ENCODE results near the gene TUFT1. TPM values are rescaled to one million over a fixed set of nuclear protein-coding genes. Genes with fewer than 3 reads are reported as not detected.

The TUFT1 gene
- total and polyA plus RNA-seq, 4 donors: 5.8 to 9.7 (median 6.4) TPM

DNA sequence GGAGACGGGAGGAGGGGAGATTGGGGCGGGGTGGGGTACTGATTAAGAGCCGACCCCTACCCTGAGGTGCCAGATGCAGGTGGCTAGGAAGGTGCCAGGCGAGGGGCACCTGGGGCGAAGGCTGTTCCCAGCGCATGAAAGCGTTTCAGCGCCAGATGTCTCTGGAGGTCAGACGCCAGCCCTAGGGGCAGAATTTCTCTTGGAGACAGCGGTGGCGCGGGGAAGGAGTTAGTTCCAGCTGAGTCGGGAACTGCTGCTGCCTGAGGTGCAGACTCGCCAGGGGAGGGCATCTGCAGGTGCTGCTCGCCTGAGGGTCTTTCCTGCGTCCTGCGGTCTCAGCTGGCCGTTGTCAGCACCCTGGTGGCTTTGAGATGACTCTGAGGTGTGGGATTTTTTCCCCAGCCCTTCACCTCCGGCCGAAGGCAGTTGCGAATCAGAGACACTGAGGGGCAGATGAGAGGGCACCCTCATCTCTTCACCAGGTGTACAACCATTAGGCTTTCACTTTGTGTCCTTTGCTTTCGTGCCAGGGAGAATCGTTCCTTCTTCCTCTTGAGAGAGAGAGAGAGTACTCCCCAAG is 28.4 kb upstream of the TUFT1 start:
- WGBS (ENCODE audit: insufficient coverage): 1% methylated on average over 16 of the region's 23 CpGs
- H3K27me3 ChIP-seq (ENCODE audit: control insufficient read depth, insufficient read depth, low read length): peaks cover 8% of the 10 kb centered on the region
- H3K9me3 ChIP-seq (ENCODE audit: control insufficient read depth, insufficient read depth, low read length): no peaks in the 10 kb centered on the region
- H3K27ac ChIP-seq (ENCODE audit: low read depth, low read length): peak overlapping the region; percentile 36
- H3K4me3 ChIP-seq (ENCODE audit: low read depth, low read length): peak overlapping the region; percentile 62
- H3K36me3 ChIP-seq (ENCODE audit: control insufficient read depth, insufficient read depth, low read length): no peaks in the 10 kb centered on the region
- peak in 3 of 6 donors; percentile 9 to 73 (median 44) for DNase-seq (ENCODE audit: low read depth in 4 of 6, low spot score in 6 of 6)
- H3K4me1 ChIP-seq (ENCODE audit: control insufficient read depth, insufficient read depth, low read length): peaks cover 22% of the 10 kb centered on the region

DNA sequence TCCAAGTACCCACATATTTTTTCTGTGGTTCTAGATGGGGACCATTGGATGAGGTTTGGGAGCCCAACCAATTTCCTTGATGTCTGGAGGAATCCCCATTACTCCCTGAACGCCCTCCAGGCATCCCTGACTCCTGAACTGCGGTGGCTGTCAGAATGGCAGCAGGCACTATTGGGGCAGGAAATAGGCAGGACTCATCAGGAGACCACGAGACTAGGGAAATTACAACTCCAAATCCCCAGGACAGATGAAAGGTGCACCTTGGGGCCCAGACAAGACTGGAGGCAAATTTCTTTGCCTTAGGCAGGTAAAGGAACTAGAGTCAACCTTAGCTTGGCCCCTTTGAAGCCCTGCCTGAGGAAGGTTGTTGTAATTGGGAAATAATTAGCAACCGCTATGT is 27.8 kb upstream of the TUFT1 start:
- DNase-seq (ENCODE audit: low read depth in 4 of 6, low spot score in 6 of 6): no peak
- Histone ChIP-seq H3K27me3 (ENCODE audit: control insufficient read depth, insufficient read depth, low read length) (peaks cover 8% of the 10 kb centered on the region), H3K4me3 (ENCODE audit: low read depth, low read length) (peak overlapping the region; percentile 62), H3K9me3 (ENCODE audit: control insufficient read depth, insufficient read depth, low read length) (no peaks in the 10 kb centered on the region), H3K36me3 (ENCODE audit: control insufficient read depth, insufficient read depth, low read length) (no peaks in the 10 kb centered on the region), H3K27ac (ENCODE audit: low read depth, low read length) (no peak overlapping the region), H3K4me1 (ENCODE audit: control insufficient read depth, insufficient read depth, low read length) (peaks cover 22% of the 10 kb centered on the region)
- WGBS (ENCODE audit: insufficient coverage): 30% methylated on average over 3 of the region's 4 CpGs

DNA sequence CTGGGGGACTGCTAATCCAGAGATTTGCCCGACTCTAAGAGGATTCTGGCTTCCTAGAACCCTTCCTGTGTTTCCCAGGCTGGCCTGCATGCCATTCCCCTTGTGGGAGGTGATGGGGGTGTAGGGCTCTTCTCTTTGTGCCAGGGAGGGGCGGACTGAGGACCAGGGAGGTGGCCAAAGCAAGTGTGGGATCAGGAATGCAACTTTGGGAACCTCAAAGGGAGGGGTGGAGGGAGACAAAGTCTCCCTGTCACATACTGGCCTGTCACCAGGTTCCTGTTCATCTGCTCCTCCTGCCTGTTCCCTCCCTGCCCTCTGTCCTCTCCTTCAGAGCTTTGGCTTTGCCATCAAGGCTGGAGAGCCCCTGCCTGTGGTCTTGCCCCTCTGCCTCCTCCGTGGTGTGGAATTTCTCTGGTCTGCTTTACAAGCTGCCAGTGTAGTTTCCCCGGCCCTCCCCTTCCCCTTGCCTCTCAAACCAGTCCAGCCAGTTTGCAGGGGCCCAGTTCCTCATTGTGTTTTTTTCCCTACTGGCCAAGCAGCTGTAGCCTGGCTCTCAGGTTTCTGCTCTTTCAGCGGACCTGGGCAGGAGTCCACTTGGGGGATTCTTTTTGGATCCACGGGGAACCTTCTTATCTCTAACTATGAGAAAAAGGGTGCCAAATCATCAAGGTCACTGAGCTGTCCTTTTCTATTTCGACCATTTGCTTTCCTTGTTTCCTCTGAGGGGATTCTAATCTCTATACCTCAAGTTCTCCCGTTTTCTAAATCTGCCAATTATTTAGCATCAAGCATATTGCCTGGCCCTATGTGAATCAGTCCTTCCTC is 27.1 kb upstream of the TUFT1 start:
- no peak overlapping the region for H3K4me3 ChIP-seq (ENCODE audit: low read depth, low read length)
- H3K27ac ChIP-seq (ENCODE audit: low read depth, low read length): no peak overlapping the region
- H3K4me1 ChIP-seq (ENCODE audit: control insufficient read depth, insufficient read depth, low read length): peaks cover 22% of the 10 kb centered on the region
- 55% methylated on average over 4 of the region's 8 CpGs for WGBS (ENCODE audit: insufficient coverage)
- H3K36me3 ChIP-seq (ENCODE audit: control insufficient read depth, insufficient read depth, low read length): no peaks in the 10 kb centered on the region
- peaks cover 8% of the 10 kb centered on the region for H3K27me3 ChIP-seq (ENCODE audit: control insufficient read depth, insufficient read depth, low read length)
- H3K9me3 ChIP-seq (ENCODE audit: control insufficient read depth, insufficient read depth, low read length): no peaks in the 10 kb centered on the region
- DNase-seq (ENCODE audit: low read depth in 4 of 6, low spot score in 6 of 6): no peak

DNA sequence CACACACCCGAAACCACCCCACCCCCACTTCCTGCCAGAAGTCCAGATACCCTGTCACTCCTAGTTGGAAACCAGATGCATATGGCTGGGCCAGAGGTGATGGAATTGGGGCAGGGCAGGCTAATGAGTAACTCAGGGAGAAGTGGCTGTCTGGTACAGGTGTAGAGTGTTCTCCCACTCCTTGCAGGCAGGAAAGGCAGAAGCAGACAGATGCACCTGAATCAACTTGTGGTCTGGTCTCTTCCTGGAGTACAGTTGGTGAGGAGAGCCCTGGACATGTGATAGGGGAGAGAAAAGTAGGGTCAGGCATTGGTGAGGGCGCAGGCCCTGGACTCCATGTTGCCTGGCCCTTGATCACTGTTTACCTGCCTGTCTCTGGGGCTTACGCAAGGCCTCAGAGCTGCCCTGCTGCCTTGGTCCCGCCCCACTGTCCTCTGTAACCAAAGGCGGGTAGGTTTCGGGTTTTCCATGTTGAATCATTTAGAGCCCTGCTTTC is 26.4 kb upstream of the TUFT1 start:
- H3K4me1 ChIP-seq (ENCODE audit: control insufficient read depth, insufficient read depth, low read length): peaks cover 22% of the 10 kb centered on the region
- H3K27me3 ChIP-seq (ENCODE audit: control insufficient read depth, insufficient read depth, low read length): peaks cover 8% of the 10 kb centered on the region
- H3K9me3 ChIP-seq (ENCODE audit: control insufficient read depth, insufficient read depth, low read length): no peaks in the 10 kb centered on the region
- H3K4me3 ChIP-seq (ENCODE audit: low read depth, low read length): no peak overlapping the region
- no peak for DNase-seq (ENCODE audit: low read depth in 4 of 6, low spot score in 6 of 6)
- H3K36me3 ChIP-seq (ENCODE audit: control insufficient read depth, insufficient read depth, low read length): peaks cover 4% of the 10 kb centered on the region
- no peak overlapping the region for H3K27ac ChIP-seq (ENCODE audit: low read depth, low read length)
- 92% methylated on average over 2 of the region's 6 CpGs for WGBS (ENCODE audit: insufficient coverage)

DNA sequence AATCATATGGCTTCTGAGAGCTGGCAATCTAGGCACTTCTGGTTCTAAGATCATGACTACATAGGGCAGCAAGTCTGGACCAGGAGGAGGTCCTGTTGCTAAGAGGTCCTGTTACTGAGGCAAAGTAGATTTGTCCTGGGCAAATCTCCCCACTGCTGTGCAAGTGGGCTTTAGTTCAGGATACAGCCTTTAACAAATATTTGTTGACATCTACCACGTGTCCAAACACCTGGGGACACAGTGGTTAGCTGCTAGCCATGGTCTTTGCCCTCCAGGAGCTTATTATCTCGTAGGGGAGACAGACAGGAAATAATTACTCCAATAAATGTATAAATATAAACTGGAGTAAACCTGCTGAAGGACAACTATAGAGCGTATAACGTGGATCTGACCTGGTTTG is 25.7 kb upstream of the TUFT1 start:
- Histone ChIP-seq H3K4me3 (ENCODE audit: low read depth, low read length) (no peak overlapping the region), H3K36me3 (ENCODE audit: control insufficient read depth, insufficient read depth, low read length) (peaks cover 11% of the 10 kb centered on the region), H3K27ac (ENCODE audit: low read depth, low read length) (no peak overlapping the region), H3K27me3 (ENCODE audit: control insufficient read depth, insufficient read depth, low read length) (peaks cover 8% of the 10 kb centered on the region), H3K9me3 (ENCODE audit: control insufficient read depth, insufficient read depth, low read length) (no peaks in the 10 kb centered on the region), H3K4me1 (ENCODE audit: control insufficient read depth, insufficient read depth, low read length) (peaks cover 22% of the 10 kb centered on the region)
- no peak for DNase-seq (ENCODE audit: low read depth in 4 of 6, low spot score in 6 of 6)
- WGBS (ENCODE audit: insufficient coverage): 94% methylated on average over 2 of the region's 4 CpGs

DNA sequence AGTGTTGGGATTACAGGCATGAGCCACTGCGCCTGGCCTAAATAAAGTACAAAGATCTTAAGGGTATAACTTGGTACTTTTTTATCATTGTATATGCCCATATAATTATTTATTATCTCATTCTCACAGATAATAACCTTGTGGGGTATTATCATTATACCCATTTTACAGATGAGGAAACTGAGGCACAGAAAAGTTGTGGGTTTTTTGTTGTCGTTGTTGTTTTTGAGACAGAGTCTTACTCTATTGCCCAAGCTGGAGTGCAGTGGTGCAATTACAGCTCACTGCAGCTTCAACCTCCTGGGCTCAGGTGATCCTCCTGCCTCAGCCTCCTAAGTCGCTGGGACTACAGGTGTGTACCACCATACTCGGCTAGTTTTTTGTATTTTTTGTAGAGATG is 24.8 kb upstream of the TUFT1 start:
- Histone ChIP-seq H3K4me1 (ENCODE audit: control insufficient read depth, insufficient read depth, low read length) (peaks cover 22% of the 10 kb centered on the region), H3K4me3 (ENCODE audit: low read depth, low read length) (no peak overlapping the region), H3K27ac (ENCODE audit: low read depth, low read length) (no peak overlapping the region), H3K9me3 (ENCODE audit: control insufficient read depth, insufficient read depth, low read length) (no peaks in the 10 kb centered on the region), H3K27me3 (ENCODE audit: control insufficient read depth, insufficient read depth, low read length) (peaks cover 8% of the 10 kb centered on the region), H3K36me3 (ENCODE audit: control insufficient read depth, insufficient read depth, low read length) (peaks cover 19% of the 10 kb centered on the region)
- 93% methylated on average over 2 of the region's 4 CpGs for WGBS (ENCODE audit: insufficient coverage)
- DNase-seq (ENCODE audit: low read depth in 4 of 6, low spot score in 6 of 6): no peak

DNA sequence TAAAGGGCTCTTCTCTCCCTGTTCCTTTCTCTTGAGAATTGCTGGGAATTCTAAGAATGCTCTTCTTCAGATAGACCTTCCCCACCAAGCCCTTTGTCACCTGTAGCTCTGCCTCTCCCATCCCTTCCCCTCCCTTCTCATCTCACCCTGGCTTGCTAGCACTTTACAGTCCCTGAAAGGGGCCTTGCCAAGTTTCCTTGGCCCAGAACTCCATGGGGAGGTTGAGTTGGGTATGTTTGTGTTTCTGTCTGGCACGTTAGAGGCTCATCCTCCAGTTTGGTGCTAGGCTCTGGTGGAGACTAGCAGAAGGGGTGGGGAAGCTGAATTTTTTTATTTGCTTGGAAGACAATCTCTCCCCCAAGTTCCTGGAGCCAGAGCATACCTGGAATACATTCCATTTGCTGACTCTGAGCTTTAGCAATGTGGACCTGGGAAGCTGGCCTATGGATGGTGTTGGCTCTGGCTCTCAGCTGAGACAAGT is 24.0 kb upstream of the TUFT1 start:
- H3K4me3 ChIP-seq (ENCODE audit: low read depth, low read length): no peak overlapping the region
- peaks cover 22% of the 10 kb centered on the region for H3K36me3 ChIP-seq (ENCODE audit: control insufficient read depth, insufficient read depth, low read length)
- no peak overlapping the region for H3K27ac ChIP-seq (ENCODE audit: low read depth, low read length)
- no peak for DNase-seq (ENCODE audit: low read depth in 4 of 6, low spot score in 6 of 6)
- peaks cover 22% of the 10 kb centered on the region for H3K4me1 ChIP-seq (ENCODE audit: control insufficient read depth, insufficient read depth, low read length)
- no CpG with 5 or more reads among the region's 1 CpG for WGBS (ENCODE audit: insufficient coverage)
- peaks cover 8% of the 10 kb centered on the region for H3K27me3 ChIP-seq (ENCODE audit: control insufficient read depth, insufficient read depth, low read length)
- H3K9me3 ChIP-seq (ENCODE audit: control insufficient read depth, insufficient read depth, low read length): no peaks in the 10 kb centered on the region

DNA sequence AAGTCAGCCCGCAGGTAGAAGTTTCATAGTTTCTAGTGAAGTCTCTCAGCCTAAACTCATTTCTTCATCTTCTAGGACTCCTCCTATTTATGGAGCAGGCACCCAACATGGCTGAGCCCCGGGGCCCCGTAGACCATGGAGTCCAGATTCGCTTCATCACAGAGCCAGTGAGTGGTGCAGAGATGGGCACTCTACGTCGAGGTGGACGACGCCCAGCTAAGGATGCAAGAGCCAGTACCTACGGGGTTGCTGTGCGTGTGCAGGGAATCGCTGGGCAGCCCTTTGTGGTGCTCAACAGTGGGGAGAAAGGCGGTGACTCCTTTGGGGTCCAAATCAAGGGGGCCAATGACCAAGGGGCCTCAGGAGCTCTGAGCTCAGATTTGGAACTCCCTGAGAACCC is 21.7 kb upstream of the TUFT1 start:
- 94% methylated on average over 8 of the region's 12 CpGs for WGBS (ENCODE audit: insufficient coverage)
- Histone ChIP-seq H3K27ac (ENCODE audit: low read depth, low read length) (no peak overlapping the region), H3K36me3 (ENCODE audit: control insufficient read depth, insufficient read depth, low read length) (peaks cover 30% of the 10 kb centered on the region), H3K27me3 (ENCODE audit: control insufficient read depth, insufficient read depth, low read length) (no peaks in the 10 kb centered on the region), H3K4me1 (ENCODE audit: control insufficient read depth, insufficient read depth, low read length) (peaks cover 4% of the 10 kb centered on the region), H3K4me3 (ENCODE audit: low read depth, low read length) (no peak overlapping the region), H3K9me3 (ENCODE audit: control insufficient read depth, insufficient read depth, low read length) (no peaks in the 10 kb centered on the region)
- no peak for DNase-seq (ENCODE audit: low read depth in 4 of 6, low spot score in 6 of 6)

DNA sequence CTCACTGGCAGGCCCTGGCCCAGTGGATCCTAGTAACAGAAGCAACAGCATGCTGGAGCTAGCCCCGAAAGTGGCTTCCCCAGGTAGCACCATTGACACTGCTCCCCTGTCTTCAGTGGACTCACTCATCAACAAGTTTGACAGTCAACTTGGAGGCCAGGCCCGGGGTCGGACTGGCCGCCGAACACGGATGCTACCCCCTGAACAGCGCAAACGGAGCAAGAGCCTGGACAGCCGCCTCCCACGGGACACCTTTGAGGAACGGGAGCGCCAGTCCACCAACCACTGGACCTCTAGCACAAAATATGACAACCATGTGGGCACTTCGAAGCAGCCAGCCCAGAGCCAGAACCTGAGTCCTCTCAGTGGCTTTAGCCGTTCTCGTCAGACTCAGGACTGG is 21.2 kb upstream of the TUFT1 start:
- Histone ChIP-seq H3K27me3 (ENCODE audit: control insufficient read depth, insufficient read depth, low read length) (no peaks in the 10 kb centered on the region), H3K36me3 (ENCODE audit: control insufficient read depth, insufficient read depth, low read length) (peaks cover 31% of the 10 kb centered on the region), H3K4me3 (ENCODE audit: low read depth, low read length) (no peak overlapping the region), H3K27ac (ENCODE audit: low read depth, low read length) (no peak overlapping the region), H3K9me3 (ENCODE audit: control insufficient read depth, insufficient read depth, low read length) (no peaks in the 10 kb centered on the region), H3K4me1 (ENCODE audit: control insufficient read depth, insufficient read depth, low read length) (peaks cover 2% of the 10 kb centered on the region)
- no peak for DNase-seq (ENCODE audit: low read depth in 4 of 6, low spot score in 6 of 6)
- WGBS (ENCODE audit: insufficient coverage): 94% methylated on average over 15 of the region's 15 CpGs

DNA sequence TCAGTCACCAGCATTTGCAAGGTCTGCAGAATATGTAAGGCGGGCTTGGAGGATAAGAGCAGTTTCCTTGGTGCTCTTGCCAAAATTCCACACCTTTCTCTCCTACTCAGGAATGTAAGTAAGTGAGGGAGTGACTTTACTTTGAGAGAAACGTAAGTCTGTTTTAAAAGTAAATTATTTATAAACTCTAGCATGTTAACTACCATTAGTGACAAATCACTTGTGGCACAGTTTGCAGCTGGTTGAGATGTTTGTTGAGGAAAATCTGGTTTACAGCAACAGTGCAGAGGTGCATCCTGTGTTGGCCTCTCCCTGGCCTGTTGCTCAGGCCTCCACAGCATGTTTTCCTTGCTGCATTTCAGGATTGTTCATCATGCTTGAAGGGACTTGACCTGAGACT is 20.4 kb upstream of the TUFT1 start:
- Histone ChIP-seq H3K4me1 (ENCODE audit: control insufficient read depth, insufficient read depth, low read length) (no peaks in the 10 kb centered on the region), H3K27me3 (ENCODE audit: control insufficient read depth, insufficient read depth, low read length) (no peaks in the 10 kb centered on the region), H3K4me3 (ENCODE audit: low read depth, low read length) (no peak overlapping the region), H3K9me3 (ENCODE audit: control insufficient read depth, insufficient read depth, low read length) (no peaks in the 10 kb centered on the region), H3K36me3 (ENCODE audit: control insufficient read depth, insufficient read depth, low read length) (peaks cover 34% of the 10 kb centered on the region), H3K27ac (ENCODE audit: low read depth, low read length) (no peak overlapping the region)
- no peak for DNase-seq (ENCODE audit: low read depth in 4 of 6, low spot score in 6 of 6)
- no CpG with 5 or more reads among the region's 2 CpGs for WGBS (ENCODE audit: insufficient coverage)
